NB4 (cell line): ENCODE data around the gene SLC66A2.

Source experiments
- CTCF ChIP-seq: IDR thresholded peaks from one replicate; pipeline ENCODE4 v1.5.1; 2012; ENCODE audit warnings: low read depth, low read length
- MAX ChIP-seq: IDR thresholded peaks from 2 replicates; pipeline ENCODE4 v1.6.1; 2011; ENCODE audit warnings: low read depth, low read length
- POLR2A ChIP-seq: IDR thresholded peaks from 2 replicates; pipeline ENCODE4 v1.6.1; 2011; ENCODE audit warnings: mild to moderate bottlenecking; ENCODE audit not compliant: insufficient read length; ENCODE audit errors: extremely low read depth

GRCh38 chr18:79935098-79935480, 16.4 kb downstream of the SLC66A2 start:
- TF ChIP-seq POLR2A: no peak
- TF ChIP-seq CTCF: no peak
- no peak for TF ChIP-seq MAX
